Measurements from ENCODE around the gene CARNS1. TPM values are rescaled to one million over a fixed set of nuclear protein-coding genes. Genes with fewer than 3 reads are reported as not detected.

CARNS1 gene
- total and polyA plus RNA-seq, 2 of the 13 experiments (the other 11 are each of a cell fraction or from before 2014, with no cell fraction given): not detected

DNA sequence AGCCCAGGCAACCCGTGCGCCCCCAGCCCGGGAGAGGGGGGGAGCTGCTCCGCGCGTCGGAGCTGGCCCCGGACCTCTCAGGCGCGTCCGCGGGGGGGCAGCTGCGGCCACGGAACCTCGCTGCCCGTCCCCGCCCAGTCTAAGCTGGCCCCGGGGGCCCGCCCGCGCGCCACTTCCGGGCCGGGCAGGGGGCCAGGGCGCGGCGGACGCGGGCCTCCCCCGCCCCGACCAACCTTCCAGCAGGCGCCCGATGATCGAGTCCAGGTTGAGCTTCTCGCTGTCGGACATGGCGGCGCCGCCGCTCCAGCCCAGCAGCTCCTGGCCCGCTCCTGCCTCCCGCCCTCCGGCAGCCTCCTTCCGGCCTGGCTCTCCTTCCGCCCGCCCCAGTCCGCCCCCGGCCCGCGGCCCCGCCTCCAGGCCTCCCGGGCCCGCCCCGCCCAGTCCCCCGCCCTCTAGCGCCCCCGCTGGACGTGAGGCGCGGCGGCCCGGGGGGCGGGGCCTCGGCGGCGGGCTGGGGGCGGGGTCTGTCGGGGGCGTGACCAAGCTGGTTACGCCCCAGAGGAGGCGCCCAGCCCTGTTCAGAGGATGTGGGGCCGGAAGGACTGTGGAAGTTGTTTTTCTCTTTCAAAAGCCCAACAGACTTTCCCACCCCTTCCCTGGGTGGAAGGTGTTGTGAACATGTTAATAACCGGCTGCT is 13.8 kb upstream of the CARNS1 start, which contains the start of gene PPP1CA (continued):
- TF ChIP-seq TAF1 (CRISPR knock-in tag; IDR thresholded peaks at IDR 0.05): peak; percentile 13; the same call in 1 of the 2 replicates
- peak; percentile 58; the same call in 1 of the 2 replicates for TF ChIP-seq ZNF816 (CRISPR knock-in tag; IDR thresholded peaks at IDR 0.05; ENCODE audit: borderline replicate concordance)
- TF ChIP-seq RERE (CRISPR knock-in tag; IDR thresholded peaks at IDR 0.05; ENCODE audit: low read depth): no peak
- 0 out of 2 replicates have a peak, but pooled peaks have one; percentile 6 for TF ChIP-seq ELF3 (CRISPR knock-in tag; IDR thresholded peaks at IDR 0.05)
- peak; percentile 7; the same call in 1 of the 2 replicates for TF ChIP-seq ZGPAT (CRISPR knock-in tag; IDR thresholded peaks at IDR 0.05)
- no peak for TF ChIP-seq SP1 (IDR thresholded peaks at IDR 0.05)
- TF ChIP-seq SP1 (CRISPR knock-in tag; IDR thresholded peaks at IDR 0.05): peak; percentile 81
- TF ChIP-seq ZSCAN21 (CRISPR knock-in tag; IDR thresholded peaks at IDR 0.05; ENCODE audit: borderline replicate concordance): peak; percentile 66; the same call in 1 of the 2 replicates
- TF ChIP-seq ZMYM4 (CRISPR knock-in tag; IDR thresholded peaks at IDR 0.05): peak; percentile 69
- no peak for TF ChIP-seq TRAFD1 (CRISPR knock-in tag; IDR thresholded peaks at IDR 0.05; ENCODE audit: borderline replicate concordance)
- no peak for TF ChIP-seq ZNF773 (CRISPR knock-in tag; IDR thresholded peaks at IDR 0.05; ENCODE audit: borderline replicate concordance)
- no peak for TF ChIP-seq LCORL (IDR thresholded peaks at IDR 0.05)
- 0 out of 2 replicates have a peak, but pooled peaks have one; percentile 53 for TF ChIP-seq LCORL (CRISPR knock-in tag; IDR thresholded peaks at IDR 0.05)
- TF ChIP-seq YY1 (IDR thresholded peaks at IDR 0.05; ENCODE audit: insufficient read depth, insufficient replicate concordance, low read depth, low read length): peak; percentile 88
- TF ChIP-seq, protein P1, sequence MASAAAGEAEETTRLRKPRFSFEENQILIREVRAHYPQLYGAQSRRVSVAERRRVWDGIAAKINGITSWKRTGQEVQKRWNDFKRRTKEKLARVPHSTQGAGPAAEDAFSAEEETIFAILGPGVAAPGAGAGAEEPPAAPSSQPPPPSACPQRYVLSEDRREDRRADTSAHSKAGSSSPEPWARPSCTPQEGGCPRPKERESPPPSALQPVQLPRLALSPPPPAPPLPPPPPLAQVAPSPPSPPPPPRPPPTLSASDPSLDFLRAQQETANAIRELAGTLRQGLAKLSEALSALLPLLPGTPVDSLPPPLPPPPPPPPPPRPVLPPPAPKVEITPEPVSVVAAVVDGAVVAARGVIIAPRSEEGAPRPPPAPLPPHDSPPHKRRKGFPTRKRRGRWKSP (CRISPR knock-in tag; IDR thresholded peaks at IDR 0.05): no peak
- TF ChIP-seq ZNF782 (CRISPR knock-in tag; IDR thresholded peaks at IDR 0.05; ENCODE audit: borderline replicate concordance): no peak; the same call in 1 of the 2 replicates
- TF ChIP-seq, protein P2, sequence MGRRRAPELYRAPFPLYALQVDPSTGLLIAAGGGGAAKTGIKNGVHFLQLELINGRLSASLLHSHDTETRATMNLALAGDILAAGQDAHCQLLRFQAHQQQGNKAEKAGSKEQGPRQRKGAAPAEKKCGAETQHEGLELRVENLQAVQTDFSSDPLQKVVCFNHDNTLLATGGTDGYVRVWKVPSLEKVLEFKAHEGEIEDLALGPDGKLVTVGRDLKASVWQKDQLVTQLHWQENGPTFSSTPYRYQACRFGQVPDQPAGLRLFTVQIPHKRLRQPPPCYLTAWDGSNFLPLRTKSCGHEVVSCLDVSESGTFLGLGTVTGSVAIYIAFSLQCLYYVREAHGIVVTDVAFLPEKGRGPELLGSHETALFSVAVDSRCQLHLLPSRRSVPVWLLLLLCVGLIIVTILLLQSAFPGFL (CRISPR knock-in tag; IDR thresholded peaks at IDR 0.05): no peak
- TF ChIP-seq ONECUT2 (CRISPR knock-in tag; IDR thresholded peaks at IDR 0.05): no peak
- no peak for TF ChIP-seq GLI4 (CRISPR knock-in tag; IDR thresholded peaks at IDR 0.05; ENCODE audit: borderline replicate concordance)
